ENCODE results near the gene MARCHF5.
"Not testable (repeated sequence)": the region's sequence is repeated elsewhere in the genome, so short reads cannot be mapped to it uniquely, and the experiment has no call there.

DNA sequence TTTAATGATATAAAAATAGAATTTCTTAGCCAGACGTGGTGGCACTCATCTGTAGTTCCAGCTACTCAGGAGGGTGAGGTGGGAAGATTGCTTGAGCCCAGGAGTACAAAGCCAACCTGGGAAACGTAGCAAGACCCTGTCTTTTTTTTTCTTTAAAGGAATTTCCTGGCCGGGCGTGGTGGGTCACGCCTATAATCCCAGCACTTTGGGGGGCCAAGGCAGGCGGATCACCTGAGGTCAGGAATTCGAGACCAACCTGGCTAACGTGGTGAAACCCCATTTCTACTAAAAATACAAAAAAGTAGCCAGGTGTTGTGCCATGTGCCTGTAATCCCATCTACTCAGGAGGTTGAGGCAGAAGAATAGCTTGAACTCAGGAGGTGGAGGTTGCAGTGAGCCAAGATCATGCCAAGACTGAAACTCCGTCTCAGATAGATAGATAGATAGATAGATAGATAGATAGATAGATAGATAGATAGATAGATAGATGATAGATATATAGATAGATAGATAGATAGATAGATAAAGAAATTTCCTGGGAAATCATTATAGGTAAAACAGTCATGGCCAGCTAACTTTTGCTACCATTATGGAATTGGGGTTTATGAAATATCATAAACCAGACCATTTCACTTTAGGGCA lies 56.2 kb downstream of the MARCHF5 start:
- TF ChIP-seq, protein P1, sequence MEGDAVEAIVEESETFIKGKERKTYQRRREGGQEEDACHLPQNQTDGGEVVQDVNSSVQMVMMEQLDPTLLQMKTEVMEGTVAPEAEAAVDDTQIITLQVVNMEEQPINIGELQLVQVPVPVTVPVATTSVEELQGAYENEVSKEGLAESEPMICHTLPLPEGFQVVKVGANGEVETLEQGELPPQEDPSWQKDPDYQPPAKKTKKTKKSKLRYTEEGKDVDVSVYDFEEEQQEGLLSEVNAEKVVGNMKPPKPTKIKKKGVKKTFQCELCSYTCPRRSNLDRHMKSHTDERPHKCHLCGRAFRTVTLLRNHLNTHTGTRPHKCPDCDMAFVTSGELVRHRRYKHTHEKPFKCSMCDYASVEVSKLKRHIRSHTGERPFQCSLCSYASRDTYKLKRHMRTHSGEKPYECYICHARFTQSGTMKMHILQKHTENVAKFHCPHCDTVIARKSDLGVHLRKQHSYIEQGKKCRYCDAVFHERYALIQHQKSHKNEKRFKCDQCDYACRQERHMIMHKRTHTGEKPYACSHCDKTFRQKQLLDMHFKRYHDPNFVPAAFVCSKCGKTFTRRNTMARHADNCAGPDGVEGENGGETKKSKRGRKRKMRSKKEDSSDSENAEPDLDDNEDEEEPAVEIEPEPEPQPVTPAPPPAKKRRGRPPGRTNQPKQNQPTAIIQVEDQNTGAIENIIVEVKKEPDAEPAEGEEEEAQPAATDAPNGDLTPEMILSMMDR (IDR thresholded peaks at IDR 0.05) = not testable (repeated sequence)
- TF ChIP-seq ZFX (IDR thresholded peaks at IDR 0.05; ENCODE audit: borderline replicate concordance) = not testable (repeated sequence)

Data from 22Rv1 (cell line).